ENCODE data around the gene NLN.

Gene NLN

GRCh38 chr5:65695896-65696295 is 26.1 kb upstream of the NLN start:
- TF ChIP-seq CTCF (IDR thresholded peaks at IDR 0.05; ENCODE audit: insufficient read depth, low read depth, low read length, missing control alignments): no peak
- DNase-seq (ENCODE audit: low read depth): no peak

GRCh38 chr5:65696892-65697291 is 25.1 kb upstream of the NLN start:
- no peak for DNase-seq (ENCODE audit: low read depth)
- no peak for TF ChIP-seq CTCF (IDR thresholded peaks at IDR 0.05; ENCODE audit: insufficient read depth, low read depth, low read length, missing control alignments)
- no peak overlapping the region for H3K4me3 ChIP-seq (ENCODE audit: low read length)

More at GRCh38 chr5:65695896-65696295, 26.1 kb upstream of the NLN start:
- H3K4me3 ChIP-seq (ENCODE audit: low read length): no peak overlapping the region

- TF ChIP-seq CTCF (IDR thresholded peaks at IDR 0.05; ENCODE audit: insufficient read depth, low read depth, low read length, missing control alignments): no peak
- no peak overlapping the region for H3K4me3 ChIP-seq (ENCODE audit: low read length)
- DNase-seq (ENCODE audit: low read depth): no peak
Observed at GRCh38 chr5:65699338-65699737, 22.7 kb upstream of the NLN start.

GRCh38 chr5:65702036-65702435 is 20.0 kb upstream of the NLN start:
- no peak for DNase-seq (ENCODE audit: low read depth)
- no peak overlapping the region for H3K4me3 ChIP-seq (ENCODE audit: low read length)
- no peak for TF ChIP-seq CTCF (IDR thresholded peaks at IDR 0.05; ENCODE audit: insufficient read depth, low read depth, low read length, missing control alignments)

- no peak overlapping the region for H3K4me3 ChIP-seq (ENCODE audit: low read length)
- DNase-seq (ENCODE audit: low read depth): no peak
- TF ChIP-seq CTCF (IDR thresholded peaks at IDR 0.05; ENCODE audit: insufficient read depth, low read depth, low read length, missing control alignments): no peak
Observed at GRCh38 chr5:65704621-65705239, 17.3 kb upstream of the NLN start.

- no peak overlapping the region for H3K4me3 ChIP-seq (ENCODE audit: low read length)
- no peak for DNase-seq (ENCODE audit: low read depth)
- TF ChIP-seq CTCF (IDR thresholded peaks at IDR 0.05; ENCODE audit: insufficient read depth, low read depth, low read length, missing control alignments): no peak
Observed at GRCh38 chr5:65707663-65708062, 14.3 kb upstream of the NLN start.

GRCh38 chr5:65708145-65708544 is 13.9 kb upstream of the NLN start:
- DNase-seq (ENCODE audit: low read depth): no peak
- H3K4me3 ChIP-seq (ENCODE audit: low read length): no peak overlapping the region
- TF ChIP-seq CTCF (IDR thresholded peaks at IDR 0.05; ENCODE audit: insufficient read depth, low read depth, low read length, missing control alignments): no peak

All from epithelial cell of esophagus (primary cell).